HG03442 (cell line): ENCODE data around the gene ERC1.
A peak's percentile ranks its signal among the peaks of the same experiment; 100 is the strongest.
"Not testable (repeated sequence)": the region's sequence is repeated elsewhere in the genome, so short reads cannot be mapped to it uniquely, and the experiment has no call there.

Experiments
- ATAC-seq: cut with Tn5 transposase; IDR thresholded peaks from one replicate; pipeline ENCODE4 v1.9.1; 2021; ENCODE audit warnings: mild to moderate bottlenecking, moderate library complexity; ENCODE audit not compliant: unreplicated experiment

ERC1 gene

GRCh38 chr12:981176-981828, 9.7 kb upstream of the ERC1 start:
- ATAC-seq: peak; percentile 46

- no peak for ATAC-seq
These were observed 9.1 kb upstream of the ERC1 start for GRCh38 chr12:981961-982360.

GRCh38 chr12:988646-989045, 2.4 kb upstream of the ERC1 start:
- no peak for ATAC-seq

- no peak for ATAC-seq
These were observed 2.0 kb upstream of the ERC1 start for GRCh38 chr12:989051-989450.

DNA sequence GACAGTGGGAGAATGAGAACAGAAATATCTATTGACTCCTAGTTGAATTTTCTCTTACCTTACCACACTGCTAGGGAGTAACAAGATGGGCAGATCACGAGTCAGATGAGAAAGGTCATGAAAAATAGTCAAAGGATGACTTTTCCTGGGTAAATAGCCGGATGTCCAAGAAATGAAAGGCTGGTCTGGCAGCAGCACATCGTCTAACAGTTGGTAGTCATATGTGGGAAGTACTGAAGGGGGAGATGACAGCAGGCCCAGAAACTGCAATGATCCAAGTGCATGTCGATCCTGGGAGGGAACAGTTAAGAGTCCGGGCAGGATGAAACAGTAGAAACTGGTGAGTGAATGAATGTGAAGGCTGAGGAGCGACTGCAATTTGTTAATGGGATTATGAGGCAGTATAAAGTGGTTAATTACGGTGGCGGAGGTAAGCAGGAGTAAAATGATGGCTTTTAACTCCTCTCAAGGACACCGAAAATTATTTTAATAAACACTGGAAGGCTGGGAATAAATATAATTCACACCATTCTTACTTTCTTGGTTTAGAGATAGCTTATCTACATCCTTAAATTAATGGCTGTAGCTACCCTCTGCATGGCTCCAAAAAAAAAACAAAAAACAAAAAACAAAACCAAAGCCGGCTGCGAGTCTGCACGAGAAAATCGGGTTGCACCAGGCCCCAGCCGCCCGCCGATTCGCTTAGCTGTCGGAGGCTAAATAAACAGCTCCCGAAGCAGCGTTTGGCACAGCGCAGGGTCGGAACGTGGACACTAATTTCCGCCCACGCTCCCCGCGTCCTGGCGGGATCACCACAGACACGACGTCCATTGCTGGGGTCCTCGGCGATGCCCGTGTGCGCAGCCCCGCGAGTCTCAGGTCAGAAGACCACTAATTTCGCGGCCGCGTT, 1.0 kb upstream of the ERC1 start:
- ATAC-seq: peak; percentile 22

DNA sequence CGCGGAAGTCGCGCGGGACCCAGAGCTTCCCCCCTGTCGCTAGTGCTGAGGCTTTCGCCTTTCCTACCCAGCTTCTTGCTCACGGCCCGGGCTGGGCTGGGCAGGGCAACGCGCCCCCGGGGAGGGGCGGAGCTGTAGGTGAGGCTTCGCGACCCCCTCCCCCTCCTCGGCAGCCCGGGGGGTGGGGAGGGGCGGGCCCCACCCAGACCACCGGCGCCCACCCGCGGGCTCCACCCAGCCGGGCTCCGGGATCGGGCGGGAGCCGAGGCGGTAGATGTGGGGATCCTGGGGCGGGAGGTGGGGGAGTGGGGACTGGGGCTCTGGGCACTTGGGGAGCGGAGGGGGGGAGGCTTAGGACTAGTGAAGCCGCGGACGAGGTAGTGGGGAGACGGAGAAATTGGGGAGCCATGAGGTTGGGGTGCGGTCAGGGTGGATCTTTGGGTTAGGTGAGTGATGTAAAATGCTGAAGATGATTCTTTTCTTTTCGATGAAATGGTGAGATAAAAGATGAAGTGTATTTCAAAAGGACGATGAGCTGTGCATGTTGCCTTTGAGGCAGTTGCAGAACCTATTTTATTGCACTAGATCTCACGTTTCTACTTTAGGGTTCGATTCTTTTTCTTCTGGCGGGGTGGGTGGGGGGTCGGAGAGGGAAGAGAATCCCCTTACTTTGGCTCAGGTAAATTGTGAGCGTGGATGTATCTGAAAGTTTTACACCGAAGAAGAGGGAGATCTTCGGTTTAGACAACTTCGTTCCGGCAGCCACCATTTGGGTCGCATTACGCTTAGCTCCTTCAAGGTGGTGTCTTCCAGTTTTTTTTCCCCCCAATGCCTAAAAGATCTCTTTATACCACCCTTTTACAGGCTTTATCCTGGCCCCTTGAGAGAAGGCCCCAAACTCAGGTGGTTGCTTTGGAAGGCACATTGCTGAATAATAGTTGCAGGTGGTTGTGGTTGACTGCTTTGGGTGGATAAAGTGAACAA, 619 bp downstream of the ERC1 start:
- no peak for ATAC-seq

DNA sequence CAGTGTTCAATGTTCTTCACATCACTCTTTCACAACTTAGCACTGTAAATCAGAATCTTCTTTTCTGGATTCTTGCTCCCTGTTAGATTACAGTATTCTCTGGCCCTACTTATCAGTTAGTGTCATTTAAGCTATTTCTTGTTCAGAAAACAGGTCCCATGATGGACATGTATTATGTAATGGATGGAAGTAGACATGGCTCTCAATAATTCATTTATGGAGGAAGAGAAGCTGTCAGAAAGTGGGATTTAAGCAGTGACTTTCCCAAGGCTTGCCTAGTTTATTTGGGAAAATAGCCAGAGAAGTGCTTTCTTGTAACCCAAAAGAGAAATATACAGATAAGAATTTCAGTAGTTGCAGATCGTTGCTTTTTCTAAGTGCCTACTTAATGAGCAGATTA, 1.6 kb downstream of the ERC1 start:
- no peak for ATAC-seq

GRCh38 chr12:996881-997280, 5.9 kb downstream of the ERC1 start:
- no peak for ATAC-seq

DNA sequence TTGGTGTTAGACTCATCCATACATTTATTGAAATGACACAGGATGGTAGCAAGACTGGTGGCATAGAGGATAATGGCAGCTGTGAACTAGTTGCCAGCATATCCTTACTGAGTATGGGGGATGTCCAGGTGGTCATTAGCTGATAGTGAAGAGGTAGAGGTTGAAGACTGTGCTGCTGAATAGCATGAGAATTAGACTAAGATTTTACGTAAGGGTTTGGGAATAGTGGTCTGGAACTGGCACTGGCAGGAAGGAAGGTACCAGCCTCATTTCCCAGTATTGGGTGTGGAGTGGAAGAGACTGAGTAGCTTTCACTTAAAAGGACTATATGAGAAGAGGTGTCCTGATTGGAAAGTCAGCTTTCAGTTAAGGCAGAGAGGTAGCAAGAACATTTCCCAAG, 6.5 kb downstream of the ERC1 start:
- ATAC-seq: no peak

- ATAC-seq: no peak
These were observed 7.2 kb downstream of the ERC1 start for GRCh38 chr12:998020-998874.

DNA sequence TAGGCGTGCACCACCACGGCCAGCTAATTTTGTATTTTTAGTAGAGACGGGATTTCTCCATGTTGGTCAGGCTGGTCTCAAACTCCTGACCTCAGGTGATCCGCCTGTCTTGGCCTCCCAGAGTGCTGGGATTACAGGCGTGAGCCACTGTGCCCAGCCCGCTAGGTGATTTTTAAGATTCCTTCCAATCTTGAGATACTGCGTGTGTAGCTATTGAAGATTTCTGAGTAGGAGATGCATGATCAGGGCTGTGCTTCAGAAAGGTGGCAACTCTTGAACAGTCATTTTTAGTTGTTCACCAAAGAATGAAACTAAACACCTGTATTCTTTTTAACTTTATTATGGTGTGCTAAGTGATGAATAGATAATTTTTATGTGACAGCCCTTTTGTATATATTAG, 8.7 kb downstream of the ERC1 start:
- ATAC-seq: not testable (repeated sequence)

GRCh38 chr12:1001507-1001906, 10.5 kb downstream of the ERC1 start:
- ATAC-seq: no peak

DNA sequence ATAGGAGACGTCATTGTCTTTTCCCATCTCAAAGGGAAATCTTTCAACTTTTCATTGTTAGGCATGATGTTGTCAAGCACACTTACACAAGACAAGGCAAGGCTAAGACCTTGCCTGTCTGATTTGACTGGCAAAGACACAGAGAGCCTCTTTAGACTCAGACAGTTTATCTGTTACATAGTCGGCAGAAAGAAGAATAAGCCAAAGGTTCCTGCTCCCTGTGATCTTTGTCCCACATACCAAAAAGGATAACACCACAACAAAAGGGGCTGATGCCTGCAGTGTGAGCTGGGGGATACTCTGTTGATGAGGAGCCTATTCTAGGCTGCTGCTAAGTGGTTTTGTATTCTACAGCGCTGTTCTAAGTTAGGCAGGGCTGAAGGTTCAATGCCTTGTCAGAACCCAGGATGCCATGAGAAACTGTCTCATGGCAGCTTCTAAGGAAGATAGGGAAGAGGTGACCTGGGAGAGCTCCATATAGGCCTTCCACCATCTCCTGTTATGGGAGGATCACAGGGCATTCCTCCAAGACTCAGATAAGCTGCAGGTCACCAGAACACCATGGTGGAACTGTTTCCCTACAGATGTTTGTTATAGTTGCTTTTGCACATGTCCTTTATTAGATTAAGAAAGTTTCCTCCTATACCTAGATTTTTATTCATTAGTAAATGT, 12.7 kb downstream of the ERC1 start:
- no peak for ATAC-seq

GRCh38 chr12:1006255-1006654, 15.2 kb downstream of the ERC1 start:
- ATAC-seq: no peak

DNA sequence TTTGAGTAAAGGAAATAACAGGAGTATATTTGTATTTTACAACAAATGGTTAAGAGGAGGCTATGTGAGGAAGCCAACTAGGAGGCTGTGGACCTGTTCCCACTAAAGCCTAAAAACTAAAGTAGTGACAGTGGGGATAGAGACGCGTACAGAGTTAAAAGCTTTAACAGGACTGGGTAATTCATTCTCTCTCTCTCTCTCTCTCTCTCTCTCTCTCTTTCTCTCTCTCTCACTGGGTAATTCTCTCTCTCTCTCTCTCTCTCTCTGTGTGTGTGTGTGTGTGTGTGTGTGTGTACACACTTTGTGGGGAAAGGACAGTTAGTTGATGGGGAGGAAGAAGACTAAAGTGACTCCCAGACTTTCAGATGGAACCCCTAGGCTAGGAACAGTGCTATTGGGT, 16.3 kb downstream of the ERC1 start:
- ATAC-seq: no peak

GRCh38 chr12:1007994-1008393, 17.0 kb downstream of the ERC1 start:
- no peak for ATAC-seq

- ATAC-seq: no peak
These were observed 20.1 kb downstream of the ERC1 start for GRCh38 chr12:1011091-1011490.

DNA sequence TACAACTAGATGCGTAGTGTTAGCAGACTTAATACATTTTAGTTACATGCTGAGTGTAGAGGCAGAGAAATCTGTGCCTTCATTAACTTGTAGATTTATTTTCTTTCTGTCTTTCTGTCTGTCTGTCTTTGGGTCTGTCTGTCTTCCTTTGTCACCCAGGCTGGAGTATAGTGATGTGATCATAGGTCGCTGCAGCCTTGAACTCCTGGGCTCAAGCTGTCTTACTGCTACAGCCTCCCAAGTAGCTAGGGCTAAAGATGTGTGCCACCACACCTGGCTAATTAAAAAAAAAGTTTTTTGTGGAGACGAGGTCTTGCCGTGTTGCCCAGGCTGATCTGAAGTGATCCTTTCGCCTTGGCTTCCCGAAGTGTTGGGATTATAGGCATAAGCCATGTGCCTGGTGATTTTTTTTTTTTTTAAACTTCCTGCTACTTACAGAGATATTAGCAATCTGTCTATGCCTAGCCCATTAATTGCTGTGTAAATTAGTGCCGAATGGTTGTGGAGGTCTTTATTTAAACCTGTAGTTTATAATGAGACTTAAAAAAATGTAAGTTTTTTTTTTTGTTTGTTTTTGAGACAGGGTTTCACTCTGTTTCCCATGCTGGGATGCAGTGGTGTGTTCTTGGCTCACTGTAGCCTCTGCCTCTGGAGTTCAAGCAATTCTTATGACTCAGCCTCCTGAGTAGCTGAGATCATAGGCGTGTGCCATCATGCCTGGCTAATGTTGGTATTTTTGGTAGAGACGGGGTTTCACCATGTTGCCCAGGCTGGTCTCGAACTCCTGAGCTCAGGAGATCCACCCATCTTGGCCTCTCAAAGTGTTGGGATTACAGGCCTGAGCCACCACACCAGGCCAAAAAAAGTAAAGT, 22.8 kb downstream of the ERC1 start:
- ATAC-seq: no peak

DNA sequence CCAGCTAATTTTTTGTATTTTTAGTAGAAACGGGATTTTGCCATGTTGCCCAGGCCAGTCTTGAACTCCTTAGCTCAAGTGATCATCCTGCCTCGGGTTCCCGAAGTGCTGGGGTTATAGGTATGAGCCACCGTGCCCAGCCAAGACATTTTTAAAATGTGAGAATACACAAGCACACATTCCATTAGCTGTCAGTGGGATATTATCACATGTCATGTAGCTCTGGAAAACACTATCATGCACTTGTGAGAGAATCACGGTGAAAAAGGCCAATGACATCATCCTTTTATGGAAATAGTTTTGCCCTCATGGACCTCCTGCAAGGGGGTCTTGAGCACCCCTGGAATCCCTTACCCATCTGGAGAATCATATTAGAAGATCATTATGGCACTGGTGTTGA, 28.3 kb downstream of the ERC1 start:
- ATAC-seq: no peak
